Fibroblast of pulmonary artery (primary cell): ENCODE data around the gene ARHGAP42.
"Not testable (repeated sequence)": the region's sequence is repeated elsewhere in the genome, so short reads cannot be mapped to it uniquely, and the experiment has no call there.

Experiments used
- DNase-seq: peaks from one replicate; pipeline ENCODE4 v3.0.0-alpha.2; 2010; ENCODE audit warnings: low read depth
- H3K4me3 ChIP-seq: replicated peaks from 2 replicates; pipeline ENCODE4 v1.5.1; 2011; ENCODE audit warnings: low read depth, mild to moderate bottlenecking, control low read depth, low read length, moderate library complexity
- CTCF ChIP-seq: IDR thresholded peaks from 2 replicates; pipeline ENCODE4 v1.5.1; 2011; ENCODE audit warnings: mild to moderate bottlenecking, control low read depth, low read length, inconsistent platforms; ENCODE audit errors: missing control alignments

The ARHGAP42 gene

DNA sequence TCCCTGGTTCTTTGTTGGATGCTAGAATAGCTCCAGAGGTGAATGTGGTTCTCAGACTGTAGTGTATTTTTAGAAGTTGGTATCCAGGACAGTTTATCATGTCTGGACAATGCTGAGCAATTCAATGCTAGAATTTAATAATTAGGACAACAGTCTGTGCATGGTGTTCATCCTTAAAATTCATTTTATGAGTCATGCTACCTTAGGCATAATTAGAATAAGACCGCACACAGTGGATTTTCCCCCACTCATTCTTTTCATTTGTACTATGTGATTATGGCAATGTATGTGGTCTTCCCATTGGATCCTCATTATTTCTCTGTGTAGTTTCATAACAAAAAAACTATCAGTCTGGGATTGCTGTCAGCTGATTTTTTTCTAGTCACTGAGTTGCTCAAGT is 196.7 kb downstream of the ARHGAP42 start:
- DNase-seq = no peak
- no peak overlapping the region for H3K4me3 ChIP-seq
- TF ChIP-seq CTCF = no peak

GRCh38 chr11:100887659-100888058 is 200.6 kb downstream of the ARHGAP42 start:
- no peak for TF ChIP-seq CTCF
- no peak for DNase-seq
- H3K4me3 ChIP-seq = no peak overlapping the region

- no peak overlapping the region for H3K4me3 ChIP-seq
- DNase-seq = no peak
- no peak for TF ChIP-seq CTCF
Measured at GRCh38 chr11:100888836-100889235, 201.7 kb downstream of the ARHGAP42 start.

GRCh38 chr11:100889758-100890157 is 202.7 kb downstream of the ARHGAP42 start:
- DNase-seq = no peak
- no peak overlapping the region for H3K4me3 ChIP-seq
- no peak for TF ChIP-seq CTCF

DNA sequence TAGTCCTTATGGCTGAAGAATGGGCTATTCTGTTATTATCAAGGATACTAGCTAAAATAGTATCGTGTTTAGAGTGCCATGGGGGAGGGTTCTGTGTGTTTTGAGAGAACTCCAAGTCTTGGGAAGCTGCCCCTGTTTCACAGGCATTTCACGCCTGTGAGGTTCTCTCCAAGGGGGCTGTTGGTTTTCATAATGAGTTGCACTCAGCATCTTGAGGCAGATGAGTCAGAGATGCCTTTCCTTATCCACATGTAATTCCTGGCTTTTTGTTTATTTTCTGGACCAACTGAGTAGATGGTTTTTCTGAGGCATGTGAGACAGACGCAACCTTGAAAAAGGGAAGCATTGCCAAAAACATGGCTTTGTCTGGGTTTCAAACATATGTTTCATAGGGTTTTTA is 203.7 kb downstream of the ARHGAP42 start:
- no peak for TF ChIP-seq CTCF
- DNase-seq = peak; percentile 78
- no peak overlapping the region for H3K4me3 ChIP-seq

DNA sequence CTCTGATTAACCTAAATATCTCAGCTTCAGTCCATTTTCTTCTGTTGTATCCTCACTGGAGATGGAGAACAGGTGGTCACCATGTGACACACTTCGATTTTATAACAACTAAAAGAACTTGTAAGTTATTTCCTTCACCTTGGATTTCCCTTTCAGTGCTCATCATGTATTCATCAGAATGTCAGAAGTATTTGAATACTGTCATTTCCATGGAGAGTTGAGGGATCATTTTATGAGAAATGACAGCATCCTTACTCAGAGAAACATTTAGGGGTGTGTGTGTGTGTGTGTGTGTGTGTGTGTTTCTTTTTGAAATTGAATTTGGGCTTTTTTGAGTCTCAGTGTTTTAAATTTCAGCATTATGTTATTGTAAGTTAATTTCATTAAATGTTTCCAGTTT is 205.8 kb downstream of the ARHGAP42 start:
- TF ChIP-seq CTCF = no peak
- no peak overlapping the region for H3K4me3 ChIP-seq
- DNase-seq = no peak

DNA sequence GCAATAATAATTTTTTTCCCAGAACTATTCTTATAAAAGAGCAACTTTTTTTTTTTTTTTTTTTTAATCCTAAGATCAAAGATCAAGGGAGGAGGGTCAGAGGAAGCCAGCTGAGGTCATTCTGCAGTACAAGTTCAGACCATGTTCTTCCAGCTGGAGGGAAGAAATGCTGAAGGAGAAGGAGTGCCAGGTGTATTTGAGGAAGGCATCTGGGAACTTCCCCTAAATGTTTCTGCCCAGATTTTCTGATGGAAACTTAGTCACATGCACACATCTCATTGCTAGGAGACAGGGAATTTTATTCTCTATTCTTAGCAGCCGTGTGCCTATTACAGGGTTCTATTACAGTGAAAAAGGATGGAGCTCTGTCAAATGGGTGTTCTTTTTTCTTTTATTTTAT is 208.4 kb downstream of the ARHGAP42 start:
- DNase-seq = no peak
- TF ChIP-seq CTCF = no peak
- no peak overlapping the region for H3K4me3 ChIP-seq

- H3K4me3 ChIP-seq, DNase-seq: not testable (repeated sequence)
Measured at GRCh38 chr11:100895976-100896375, 208.9 kb downstream of the ARHGAP42 start.

DNA sequence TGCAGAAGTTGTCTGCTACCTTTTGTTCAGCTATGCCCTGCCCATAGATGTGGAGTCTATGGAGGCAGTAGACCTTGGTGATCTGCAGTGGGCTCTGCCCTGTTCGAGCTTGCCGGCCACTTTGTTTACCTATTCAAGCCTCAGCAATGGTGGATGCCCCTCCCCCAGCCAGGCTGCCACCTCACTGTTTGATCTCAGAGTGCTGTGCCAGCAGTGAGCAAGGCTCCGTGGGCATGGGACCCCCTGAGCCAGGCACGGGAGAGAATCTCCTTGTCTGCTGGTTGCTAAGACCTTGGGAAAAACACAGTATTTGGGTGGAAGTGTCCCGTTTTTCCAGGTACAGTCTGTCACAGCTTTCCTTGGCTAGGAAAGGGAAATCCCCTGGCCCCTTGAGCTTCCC is 214.4 kb downstream of the ARHGAP42 start:
- not testable (repeated sequence) for DNase-seq

More for the DNA sequence above, 214.4 kb downstream of the ARHGAP42 start:
- not testable (repeated sequence) for H3K4me3 ChIP-seq
